HG03442 (cell line): ENCODE results near the gene PLEKHG7.
"Not testable (repeated sequence)": the region's sequence is repeated elsewhere in the genome, so short reads cannot be mapped to it uniquely, and the experiment has no call there.

Source experiments
- ATAC-seq: cut with Tn5 transposase; IDR thresholded peaks from one replicate; pipeline ENCODE4 v1.9.1; 2021; ENCODE audit warnings: mild to moderate bottlenecking, moderate library complexity; ENCODE audit not compliant: unreplicated experiment

The PLEKHG7 gene, protein sequence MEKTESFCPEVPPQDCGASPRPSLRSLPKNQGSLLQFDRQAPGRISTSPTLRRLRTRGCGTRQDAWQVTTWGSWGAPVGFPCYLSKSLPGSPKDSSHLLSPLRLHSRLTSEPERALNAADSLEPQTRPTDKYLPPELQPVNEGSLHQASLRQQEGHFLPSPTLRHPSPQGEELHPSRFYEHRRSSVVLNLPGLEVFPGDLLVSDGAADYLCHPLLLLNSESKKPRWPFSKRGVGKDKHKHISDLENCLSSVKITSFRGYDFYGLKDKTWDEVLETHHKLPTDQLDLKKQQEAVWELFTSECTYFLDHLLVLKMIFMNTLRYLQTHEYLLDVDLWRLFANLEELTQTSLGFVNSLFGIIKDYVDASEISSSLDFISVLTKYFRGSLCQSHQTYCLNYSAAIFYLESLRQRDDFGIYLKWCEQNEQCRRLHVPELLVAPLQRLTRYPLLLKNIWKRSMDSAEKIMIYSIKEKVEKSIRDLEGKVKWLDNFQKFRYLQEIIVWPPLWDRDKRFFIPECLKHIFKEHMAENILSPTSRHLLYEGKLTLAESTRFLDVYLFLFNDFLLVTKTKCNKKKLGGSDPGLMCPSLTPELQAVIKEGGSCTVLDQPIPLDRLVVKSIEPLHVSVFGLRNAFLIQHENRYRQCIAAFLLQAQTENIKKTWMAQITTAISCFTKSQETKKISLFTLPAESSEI

DNA sequence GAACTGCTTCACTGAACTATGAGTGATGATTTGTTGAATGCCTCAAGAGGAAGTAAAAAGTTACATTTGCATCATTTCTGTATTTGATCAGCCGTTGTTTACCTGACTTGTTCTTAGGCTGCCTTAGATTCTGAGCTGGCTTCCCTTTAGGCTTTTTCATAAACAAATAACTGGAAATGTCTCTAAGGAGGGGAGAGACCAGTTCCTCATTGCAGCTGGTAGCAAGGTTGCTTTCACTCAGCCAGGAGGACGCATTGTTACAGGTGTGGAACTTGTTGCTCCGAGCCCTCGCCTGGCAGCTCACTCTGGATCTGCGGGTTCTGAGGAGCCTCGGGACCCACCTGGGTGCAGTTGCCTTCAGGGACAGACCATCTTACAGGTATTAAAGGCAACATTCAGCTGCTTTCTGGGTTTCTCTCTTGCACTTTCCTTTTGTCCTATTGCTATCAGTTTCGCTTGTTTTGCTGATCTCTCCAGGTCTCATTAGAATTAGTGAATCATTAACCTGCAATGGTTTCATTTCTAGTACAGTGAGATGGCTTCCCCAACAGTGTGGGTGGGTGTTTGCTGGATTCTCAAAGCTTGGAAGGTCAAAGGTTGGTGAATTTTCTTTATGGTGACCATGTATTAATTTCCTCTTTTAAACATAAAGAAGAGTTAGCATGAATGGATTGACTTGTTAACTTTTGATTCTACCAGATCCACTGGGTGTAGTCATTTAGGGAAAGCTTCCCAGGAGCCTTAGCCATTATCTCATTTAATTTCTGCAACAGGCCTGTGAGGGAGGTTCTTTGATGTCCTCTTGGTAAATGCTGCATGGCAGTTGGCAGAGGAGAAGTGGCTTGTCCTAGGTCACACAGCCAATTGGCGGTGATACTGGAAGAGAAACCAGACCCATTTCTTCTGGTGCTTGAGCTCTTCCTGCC, at the start of gene PLEKHG7:
PLEKHG7 (plus strand) TSS at position 236 of the 926 bp plus-strand sequence. CDS start 3,643 bp downstream, outside the sequence.
- peak; percentile 88 for ATAC-seq

- not testable (repeated sequence) for ATAC-seq
These were observed 48.5 kb upstream of the PLEKHG7 start for GRCh38 chr12:92654256-92654655.

DNA sequence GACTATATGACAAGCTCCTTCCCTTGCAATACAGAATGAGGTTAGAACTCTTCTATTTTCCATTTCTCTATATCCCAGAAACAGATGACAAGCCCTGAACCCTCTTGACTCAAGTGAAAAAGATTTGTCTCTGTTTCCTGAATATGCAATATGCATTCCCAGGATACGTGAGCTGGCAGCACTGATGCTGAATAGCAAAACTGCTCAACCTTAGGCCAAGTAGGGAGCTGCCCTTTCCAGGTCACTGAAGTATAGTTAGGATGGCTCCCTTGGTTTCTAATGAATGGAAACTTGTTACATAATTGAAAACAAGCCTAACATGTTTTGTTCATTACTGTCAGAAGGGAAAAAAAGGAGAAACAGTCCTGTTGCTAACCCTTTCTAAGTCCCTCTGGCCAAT, 47.9 kb upstream of the PLEKHG7 start:
- no peak for ATAC-seq

DNA sequence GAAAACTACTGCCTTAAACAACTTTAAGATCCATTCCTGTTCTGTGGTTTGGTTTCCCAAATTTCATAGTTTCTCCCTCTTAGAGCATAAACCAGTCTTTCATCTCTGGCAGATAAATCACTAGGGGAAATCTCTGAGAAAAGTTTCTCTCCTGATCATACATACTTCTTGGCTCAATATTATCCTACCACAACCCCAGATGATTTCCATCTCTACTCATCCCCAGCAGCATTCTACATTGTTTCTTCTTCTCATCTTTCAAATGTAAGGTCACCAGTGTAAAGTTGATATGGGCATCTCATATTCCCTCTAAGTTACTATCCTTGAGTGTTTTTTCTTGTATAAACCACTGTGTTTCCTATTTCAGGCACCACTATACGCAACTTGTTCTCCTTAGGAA, 45.9 kb upstream of the PLEKHG7 start:
- ATAC-seq = no peak

DNA sequence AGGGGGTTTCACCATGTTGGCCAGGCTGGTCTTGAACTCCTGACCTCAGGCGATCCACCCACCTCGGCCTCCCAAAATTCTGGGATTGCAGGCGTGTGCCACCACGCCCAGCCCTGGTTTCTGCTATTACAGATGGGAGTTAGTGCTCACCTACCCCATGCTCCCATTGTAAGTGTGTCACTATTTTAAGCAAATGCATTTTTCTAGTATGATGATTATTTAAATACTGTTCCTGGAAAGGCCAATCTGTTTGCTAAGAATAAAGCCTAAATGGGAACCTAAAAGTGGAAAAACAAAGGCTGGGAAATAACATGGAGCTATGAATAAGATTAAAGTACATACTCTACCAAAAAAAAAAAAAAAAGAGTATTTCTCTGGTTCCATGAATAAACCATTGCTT, 45.0 kb upstream of the PLEKHG7 start:
- ATAC-seq = no peak

GRCh38 chr12:92658611-92659010, 44.2 kb upstream of the PLEKHG7 start:
- ATAC-seq = no peak

DNA sequence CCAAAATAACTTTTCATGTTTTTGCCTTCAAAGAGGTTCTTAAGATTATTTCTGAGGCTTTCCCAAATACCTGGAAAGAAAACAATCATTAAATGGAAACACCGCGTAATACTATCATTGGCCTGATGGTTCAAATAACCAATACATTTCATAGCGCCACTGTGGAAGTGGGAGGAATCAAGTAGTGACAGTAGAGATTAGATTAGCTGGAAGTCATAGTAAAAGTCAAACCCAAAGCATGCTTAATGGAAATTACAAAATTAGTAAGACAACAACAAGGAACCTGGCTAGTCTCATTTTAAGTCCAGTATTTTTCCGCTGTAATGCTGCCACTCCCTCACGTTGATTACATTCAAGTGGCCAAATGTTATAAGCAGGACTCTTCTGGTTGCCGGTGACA, 41.5 kb upstream of the PLEKHG7 start:
- ATAC-seq = no peak

DNA sequence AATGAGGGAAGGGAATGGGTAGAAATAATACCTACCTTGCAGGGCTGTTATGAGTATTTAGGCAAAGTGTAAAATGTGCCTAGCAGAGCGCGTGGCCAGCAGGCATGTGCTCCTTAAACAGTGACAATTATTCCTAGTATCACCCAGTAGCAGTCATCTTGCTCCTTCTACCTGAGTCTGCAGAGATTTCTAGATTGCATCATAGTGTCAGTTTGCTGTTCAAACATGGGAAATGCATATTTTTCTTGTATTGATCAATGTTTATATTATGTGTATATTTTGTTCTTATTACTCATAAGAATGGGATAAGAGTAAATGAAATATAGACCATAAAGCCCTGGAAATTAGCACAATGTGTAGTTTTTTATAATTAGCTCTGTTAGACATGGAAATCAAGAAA, 37.3 kb upstream of the PLEKHG7 start:
- ATAC-seq = no peak

DNA sequence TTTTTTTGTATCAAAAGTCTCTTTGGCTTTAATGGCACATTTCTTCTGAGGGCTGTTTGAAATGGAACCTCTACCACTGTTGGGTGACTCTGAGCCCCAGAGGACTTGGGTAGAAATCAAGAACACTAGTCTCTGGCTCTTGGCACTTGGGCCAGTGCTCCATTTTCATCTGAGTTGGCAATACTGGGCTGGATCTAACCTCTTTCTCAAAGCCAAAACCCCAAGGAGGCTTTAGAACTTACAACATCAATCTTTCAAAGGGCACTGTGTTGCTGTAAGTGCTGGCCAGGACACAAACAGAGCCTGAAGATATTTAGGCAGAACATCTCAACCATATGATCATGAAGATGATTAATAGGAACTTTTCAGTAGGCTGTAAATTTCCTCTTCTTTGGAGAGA, 34.0 kb upstream of the PLEKHG7 start:
- ATAC-seq = no peak

GRCh38 chr12:92671524-92671923, 31.3 kb upstream of the PLEKHG7 start:
- ATAC-seq = not testable (repeated sequence)

DNA sequence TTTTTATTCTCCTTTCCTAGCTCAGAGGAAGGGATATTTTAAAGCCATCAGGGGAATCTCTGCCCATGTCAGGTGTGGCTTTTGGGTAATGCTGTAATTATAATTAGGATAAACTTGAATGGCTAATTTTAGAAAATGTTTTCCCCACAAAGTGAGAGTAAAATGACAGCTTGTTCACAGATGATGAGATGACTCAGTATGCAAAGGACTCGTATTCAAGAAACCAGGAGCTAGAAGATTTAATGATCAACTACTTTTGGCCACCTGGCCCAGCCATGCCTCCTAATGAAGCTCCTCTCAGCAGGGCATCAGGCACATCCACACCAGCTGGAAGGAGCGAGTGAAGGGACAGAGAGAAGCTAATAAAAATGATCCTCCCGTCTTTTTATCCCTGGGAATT, 29.0 kb upstream of the PLEKHG7 start:
- ATAC-seq = peak; percentile 61

DNA sequence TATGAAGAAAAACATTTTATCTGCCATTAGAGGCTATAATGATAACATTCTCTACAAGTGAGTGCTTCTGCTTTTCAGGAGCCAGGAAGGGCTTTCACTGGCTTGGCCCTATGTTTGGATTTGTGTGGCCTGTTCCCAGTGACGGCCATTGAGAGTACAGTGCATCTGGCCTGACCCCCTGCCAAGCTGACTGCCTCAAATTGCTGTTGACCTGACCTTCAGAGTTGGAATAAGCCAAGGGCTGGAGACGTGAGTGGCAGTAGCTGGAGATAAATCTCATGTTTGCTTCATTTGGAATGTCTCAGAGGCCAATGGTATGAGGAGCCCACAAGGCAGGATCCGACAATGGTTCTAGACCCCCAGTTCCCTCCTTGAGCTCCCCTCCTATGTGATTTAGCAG, 28.3 kb upstream of the PLEKHG7 start:
- ATAC-seq = no peak

DNA sequence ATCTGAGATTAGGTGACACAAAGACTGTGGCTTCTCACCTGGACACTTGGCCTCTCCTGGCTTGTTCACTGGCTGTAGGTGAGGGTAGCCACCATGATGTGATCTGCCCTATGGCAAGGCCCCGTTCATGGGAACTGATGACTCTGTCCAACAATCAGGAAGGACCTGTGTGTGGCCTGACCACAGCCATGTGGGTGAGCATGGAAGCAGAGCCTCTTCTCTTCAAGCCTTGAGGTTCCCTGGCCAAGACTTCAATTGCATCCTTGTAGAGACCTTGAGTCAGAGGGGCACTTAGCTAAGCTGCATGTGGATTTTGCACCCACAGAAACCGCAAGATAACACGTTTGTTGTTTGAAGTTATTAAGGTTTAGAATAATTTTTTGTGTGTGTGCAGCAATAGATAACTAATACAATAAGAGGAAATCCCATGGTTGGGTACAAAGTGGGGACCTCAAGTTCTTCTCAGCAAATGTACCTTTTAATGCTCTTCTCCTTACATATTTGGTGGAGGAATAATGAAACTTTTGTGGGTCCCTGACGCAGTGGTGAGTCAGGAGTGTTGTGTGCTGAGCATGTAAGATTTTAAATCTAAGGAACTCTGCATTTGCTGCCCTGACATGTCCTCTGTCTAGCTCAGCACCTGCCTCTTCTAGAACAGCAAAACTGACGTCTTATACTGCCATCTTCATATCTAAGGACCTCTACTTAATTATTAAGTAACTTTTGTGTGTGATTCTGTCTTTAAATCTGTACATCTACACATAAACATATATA, 27.5 kb upstream of the PLEKHG7 start:
- no peak for ATAC-seq

DNA sequence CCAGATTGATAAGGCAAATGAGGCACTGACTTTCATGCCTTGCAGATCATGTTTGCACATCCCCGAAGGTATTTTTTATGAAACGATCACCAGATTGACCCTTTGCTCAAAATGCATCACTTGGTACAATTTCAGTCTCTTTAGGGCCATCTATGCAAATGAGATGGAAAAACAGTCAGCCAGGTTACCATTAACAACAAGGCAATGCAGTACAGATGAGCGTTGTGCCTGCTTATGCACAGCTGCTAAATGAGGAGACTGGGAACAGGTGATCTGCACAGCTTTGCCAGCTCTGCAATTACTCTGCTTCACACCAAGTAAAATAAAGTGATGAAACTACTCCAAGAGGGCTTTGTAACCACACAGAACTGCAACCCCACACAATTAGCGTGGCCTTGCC, 26.1 kb upstream of the PLEKHG7 start:
- no peak for ATAC-seq

- no peak for ATAC-seq
These were observed 12.2 kb upstream of the PLEKHG7 start for GRCh38 chr12:92690601-92691000.

GRCh38 chr12:92695056-92695455, 7.7 kb upstream of the PLEKHG7 start:
- ATAC-seq = no peak

- no peak for ATAC-seq
These were observed 7.2 kb upstream of the PLEKHG7 start for GRCh38 chr12:92695577-92695976.

DNA sequence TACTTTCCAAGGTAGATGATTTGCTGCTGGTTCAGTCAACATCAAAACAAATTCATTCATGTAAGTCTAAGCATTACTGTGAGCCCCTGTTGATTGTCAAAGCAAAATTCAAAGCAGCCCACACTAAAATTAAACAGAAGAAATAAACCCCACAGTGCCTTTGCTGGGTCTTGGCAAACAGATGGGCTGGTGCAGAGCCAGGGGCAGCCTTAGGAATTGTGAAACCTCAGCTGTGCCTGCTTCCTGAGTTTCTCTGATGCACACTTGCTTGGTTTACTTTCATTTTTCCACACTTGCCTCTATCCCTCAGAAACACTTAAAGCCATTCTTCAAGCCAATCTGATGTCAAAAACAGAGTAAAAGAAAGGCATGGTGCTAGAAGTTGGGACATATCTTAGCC, 6.6 kb upstream of the PLEKHG7 start:
- no peak for ATAC-seq

DNA sequence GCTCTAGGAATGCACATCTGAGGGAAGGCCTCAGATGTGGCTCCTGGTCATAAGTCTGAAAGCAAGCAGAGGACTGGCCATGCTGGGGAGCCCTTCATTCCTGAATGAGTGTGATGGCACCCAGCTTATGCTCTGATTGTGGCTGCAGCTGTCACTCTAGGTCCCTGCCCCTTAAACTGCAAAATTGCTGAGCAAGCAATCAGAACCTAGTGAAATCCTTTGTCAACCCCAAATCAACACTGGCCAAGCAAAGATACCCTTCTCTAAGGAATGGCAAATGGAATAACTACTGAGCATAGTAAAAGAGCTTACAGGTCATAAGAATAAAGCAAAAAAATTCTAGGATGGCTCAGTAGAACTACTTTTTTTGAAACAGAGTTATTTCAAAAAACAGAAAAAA, 4.3 kb upstream of the PLEKHG7 start:
- ATAC-seq = no peak

- ATAC-seq = no peak
These were observed 1.3 kb upstream of the PLEKHG7 start for GRCh38 chr12:92701441-92701840.

GRCh38 chr12:92703786-92704185, 997 bp downstream of the PLEKHG7 start:
- ATAC-seq = no peak
